ENCODE data around the gene TSPAN18. TPM values are rescaled to one million over a fixed set of nuclear protein-coding genes. Genes with fewer than 3 reads are reported as not detected.

Gene TSPAN18
- total RNA-seq, 1 donor from 2014 or later, result 45.5 TPM

GRCh38 chr11:44825058-44825785 is 98.5 kb downstream of the TSPAN18 start:
- ATAC-seq (no peak), DNase-seq (ENCODE audit: low spot score) (no peak)
- intact Hi-C loops (cut with DNase I), result no loop called here

- intact Hi-C loops (cut with DNase I), result no loop called here
- DNase-seq (ENCODE audit: low spot score) (no peak), ATAC-seq (no peak)
Measured at GRCh38 chr11:44826922-44827643, 100.3 kb downstream of the TSPAN18 start.

- ATAC-seq (no peak), DNase-seq (ENCODE audit: low spot score) (no peak)
- intact Hi-C loops (cut with DNase I), result no loop called here
Measured at GRCh38 chr11:44828296-44828695, 101.5 kb downstream of the TSPAN18 start.

- intact Hi-C loops (cut with DNase I), result no loop called here
- ATAC-seq (no peak), DNase-seq (ENCODE audit: low spot score) (no peak)
Measured at GRCh38 chr11:44829838-44830237, 103.1 kb downstream of the TSPAN18 start.

DNA sequence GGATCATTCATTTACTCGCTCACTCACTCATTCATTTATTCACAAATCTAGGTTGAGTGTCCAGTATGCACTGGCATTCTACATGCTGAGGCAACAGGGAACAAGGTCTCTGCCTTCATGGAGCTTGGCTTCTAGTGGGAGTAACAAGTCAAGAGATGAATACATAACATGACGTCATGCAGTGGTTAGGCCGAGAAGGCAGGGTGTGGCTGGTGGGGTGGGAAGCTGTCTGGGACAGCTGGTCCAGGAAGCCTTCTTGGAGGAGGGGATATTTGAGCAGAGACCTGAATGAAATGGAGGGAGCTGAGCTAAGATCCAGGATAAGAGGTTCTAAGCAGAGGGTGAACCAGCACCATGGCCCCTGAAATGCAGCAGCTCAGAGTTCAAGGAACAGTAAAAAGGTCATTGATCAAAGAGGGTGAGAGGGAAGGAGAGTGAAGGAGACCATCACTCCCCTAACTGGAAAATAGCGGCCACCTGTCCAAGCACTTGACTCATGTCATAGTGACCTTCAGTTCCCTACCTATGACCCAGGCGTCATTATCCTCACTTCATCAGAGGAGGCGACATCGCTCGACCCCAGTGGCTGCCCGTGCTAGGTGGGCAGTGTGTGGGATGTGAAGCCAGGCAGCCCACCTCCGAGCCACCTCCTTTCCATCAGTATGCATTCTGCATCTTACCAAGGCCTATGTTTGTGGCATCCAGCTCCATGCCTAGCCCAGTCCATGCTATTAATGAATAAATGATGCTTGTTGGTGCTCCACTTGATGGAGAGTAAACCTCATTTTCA is 105.0 kb downstream of the TSPAN18 start:
- no peak for DNase-seq (ENCODE audit: low spot score)
- no peak for ATAC-seq
- intact Hi-C loops (cut with DNase I), result no loop called here

DNA sequence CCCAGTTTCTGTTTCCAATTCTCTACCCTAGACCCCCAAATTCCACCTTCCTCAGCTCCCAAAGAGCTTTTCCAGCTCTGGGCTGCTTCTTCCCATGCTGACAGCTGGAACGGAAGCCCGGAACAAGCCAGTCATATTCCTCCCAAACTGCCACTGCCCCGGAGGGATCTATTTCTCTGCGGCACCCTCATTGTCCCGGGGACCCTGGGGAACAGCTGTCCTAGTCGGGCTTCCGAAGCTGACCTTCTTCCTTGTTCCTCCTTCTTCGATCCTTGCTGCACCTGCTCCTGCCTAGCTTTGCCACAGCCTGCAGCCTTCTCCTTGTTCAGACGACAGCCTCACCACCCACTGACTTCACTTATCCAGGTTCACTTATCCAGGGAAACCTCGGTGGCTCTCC is 105.7 kb downstream of the TSPAN18 start:
- ATAC-seq (no peak), DNase-seq (ENCODE audit: low spot score) (no peak)
- intact Hi-C loops (cut with DNase I), result no loop called here

DNA sequence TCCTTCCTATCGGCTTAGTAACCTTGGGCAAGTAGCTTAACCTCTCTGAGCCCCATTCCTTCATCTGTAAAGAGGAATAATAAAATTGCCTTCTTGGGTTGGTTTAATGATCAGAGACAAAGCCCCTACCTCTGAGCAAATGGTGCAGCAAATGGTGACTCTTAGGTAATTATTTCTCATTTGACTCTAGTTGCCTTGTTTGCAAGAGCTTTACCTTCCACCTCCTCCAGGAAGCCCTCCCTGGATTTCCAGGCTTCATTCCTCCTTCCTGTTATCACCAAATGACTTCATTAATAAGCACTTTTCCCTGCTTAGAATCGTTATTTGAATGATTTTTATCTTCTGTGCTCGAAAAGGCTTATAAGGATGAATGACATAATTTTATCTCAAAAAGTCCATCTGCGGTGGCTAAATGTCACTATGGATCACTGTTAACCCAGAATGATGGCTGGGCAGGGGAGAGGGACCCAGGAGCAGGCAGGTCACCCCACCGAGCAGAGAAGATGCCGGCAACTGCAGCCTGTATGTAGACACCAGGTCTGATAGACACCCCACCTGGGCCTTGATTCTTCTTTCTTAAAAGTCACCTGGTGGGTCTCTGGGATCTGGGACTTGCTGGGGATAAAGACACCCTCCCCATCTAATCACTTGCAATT is 106.6 kb downstream of the TSPAN18 start:
- ATAC-seq (no peak), DNase-seq (ENCODE audit: low spot score) (no peak)
- intact Hi-C loops (cut with DNase I), result no loop called here

DNA sequence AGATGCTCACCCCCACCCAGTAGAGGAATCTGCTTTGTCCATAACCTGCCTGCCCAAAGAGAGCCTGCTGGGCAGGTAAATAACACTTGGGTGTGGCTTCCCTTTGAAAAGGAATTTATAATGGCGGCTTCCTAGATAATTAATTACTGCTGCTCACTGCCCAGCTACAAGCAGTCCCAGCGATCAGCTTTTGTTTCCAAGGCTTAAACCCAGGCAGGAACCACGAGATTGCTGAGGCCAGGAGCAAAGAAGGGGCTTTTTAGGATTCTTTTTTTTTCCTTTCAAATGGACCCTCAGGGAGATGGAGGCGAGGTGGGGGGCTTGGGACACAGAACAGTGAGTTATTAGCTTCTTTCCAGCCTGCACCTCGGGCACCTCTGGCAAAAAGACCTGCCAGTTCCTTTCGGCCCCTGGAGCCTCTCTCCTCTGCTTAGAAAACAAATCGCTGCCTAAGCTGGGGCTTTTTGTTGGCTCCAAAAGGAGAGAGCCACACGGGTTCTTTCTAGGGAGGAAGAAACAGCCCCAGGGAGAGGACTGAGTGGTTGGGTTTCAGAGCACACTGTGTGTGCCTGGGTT is 107.2 kb downstream of the TSPAN18 start:
- intact Hi-C loops (cut with DNase I), result no loop called here
- DNase-seq (ENCODE audit: low spot score) (no peak), ATAC-seq (peak; percentile 67)

GRCh38 chr11:44834846-44835245 is 108.1 kb downstream of the TSPAN18 start:
- peak; percentile 10 for ATAC-seq
- DNase-seq (ENCODE audit: low spot score), result no peak
- intact Hi-C loops (cut with DNase I), result no loop called here

DNA sequence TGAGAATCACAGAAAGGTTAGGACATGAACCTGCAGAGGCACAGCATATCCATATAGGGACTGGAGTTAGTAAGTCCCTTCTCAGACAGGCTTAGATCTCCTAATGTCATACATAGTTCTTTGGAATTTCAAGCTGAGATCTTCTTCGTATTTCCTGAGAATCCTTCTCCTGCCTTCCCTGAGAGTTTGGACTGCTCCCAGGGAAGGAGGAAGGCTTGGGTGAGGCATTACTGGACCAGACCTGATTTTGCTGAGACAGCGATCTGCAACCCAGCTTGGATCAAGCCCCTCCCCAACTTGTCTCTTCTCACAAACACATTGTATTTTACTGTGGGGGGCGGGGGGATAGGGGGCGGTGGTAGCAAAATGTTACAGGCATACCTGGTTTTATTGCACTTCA is 108.5 kb downstream of the TSPAN18 start:
- intact Hi-C loops (cut with DNase I), result no loop called here
- DNase-seq (ENCODE audit: low spot score), result no peak
- no peak for ATAC-seq

GRCh38 chr11:44835938-44836337 is 109.2 kb downstream of the TSPAN18 start:
- DNase-seq (ENCODE audit: low spot score) (no peak), ATAC-seq (no peak)
- intact Hi-C loops (cut with DNase I), result no loop called here

DNA sequence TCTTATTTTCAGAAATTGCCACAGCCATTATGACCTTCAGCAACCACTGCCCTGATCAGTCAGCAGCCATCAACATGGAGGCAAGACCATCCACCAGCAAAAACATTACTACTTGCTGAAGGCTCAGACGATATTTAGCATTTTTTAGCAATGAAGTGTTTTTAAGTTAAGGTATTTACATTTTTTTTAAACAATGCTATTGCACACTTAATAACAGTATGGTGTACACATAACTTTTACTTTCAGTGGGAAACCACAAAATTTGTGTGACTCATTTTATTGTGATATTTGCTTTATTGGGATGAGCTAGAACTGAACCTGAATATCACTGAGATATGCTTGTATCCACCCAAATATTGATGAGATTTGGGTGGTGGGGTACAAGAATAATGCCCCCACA is 110.9 kb downstream of the TSPAN18 start:
- intact Hi-C loops (cut with DNase I), result no loop called here
- ATAC-seq, result no peak

GRCh38 chr11:44839458-44840084 is 112.8 kb downstream of the TSPAN18 start:
- no peak for DNase-seq (ENCODE audit: low spot score)

More for the DNA sequence above, 110.9 kb downstream of the TSPAN18 start:
- DNase-seq (ENCODE audit: low spot score), result no peak

GRCh38 chr11:44840085-44840478 is 113.3 kb downstream of the TSPAN18 start:
- DNase-seq (ENCODE audit: low spot score), result no peak
- no peak for ATAC-seq
- intact Hi-C loops (cut with DNase I), result no loop called here

More at GRCh38 chr11:44839458-44840084, 112.8 kb downstream of the TSPAN18 start:
- no peak for ATAC-seq
- intact Hi-C loops (cut with DNase I), result no loop called here

DNA sequence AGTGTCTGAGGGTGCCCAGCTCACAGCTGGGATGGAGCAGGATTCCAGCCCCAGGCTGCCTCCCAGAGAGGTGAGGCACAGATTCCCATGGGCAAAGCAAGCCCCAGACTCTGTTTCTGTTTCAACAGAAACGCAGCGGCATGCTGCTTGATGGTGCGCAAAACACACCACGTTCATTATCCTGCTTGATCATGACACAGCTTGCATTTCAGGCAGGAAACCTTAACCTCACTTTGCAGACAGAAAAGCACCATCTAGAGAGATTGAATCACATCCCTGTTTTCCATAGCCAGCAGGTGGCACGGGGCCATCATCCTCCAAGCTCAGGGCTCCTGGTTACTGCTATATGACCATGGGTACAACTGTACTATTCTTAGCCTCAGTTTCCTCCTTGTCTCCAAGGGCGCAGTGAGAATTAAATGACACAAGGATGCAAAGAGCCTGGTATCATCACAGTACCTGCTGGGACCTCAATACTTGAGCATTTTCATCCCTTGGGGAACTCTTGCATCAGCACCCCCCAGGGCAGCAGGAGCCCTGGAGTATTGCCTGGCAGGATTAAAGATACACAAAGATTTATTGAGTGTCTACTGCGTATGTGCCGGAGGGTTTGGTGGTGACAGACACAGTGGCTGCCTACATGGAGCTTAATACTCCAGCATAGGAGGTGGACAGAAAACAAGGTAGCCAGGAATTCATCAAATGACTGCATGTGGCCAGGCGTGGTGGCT is 113.9 kb downstream of the TSPAN18 start:
- DNase-seq (ENCODE audit: low spot score) (no peak), ATAC-seq (no peak)
- intact Hi-C loops (cut with DNase I), result no loop called here

DNA sequence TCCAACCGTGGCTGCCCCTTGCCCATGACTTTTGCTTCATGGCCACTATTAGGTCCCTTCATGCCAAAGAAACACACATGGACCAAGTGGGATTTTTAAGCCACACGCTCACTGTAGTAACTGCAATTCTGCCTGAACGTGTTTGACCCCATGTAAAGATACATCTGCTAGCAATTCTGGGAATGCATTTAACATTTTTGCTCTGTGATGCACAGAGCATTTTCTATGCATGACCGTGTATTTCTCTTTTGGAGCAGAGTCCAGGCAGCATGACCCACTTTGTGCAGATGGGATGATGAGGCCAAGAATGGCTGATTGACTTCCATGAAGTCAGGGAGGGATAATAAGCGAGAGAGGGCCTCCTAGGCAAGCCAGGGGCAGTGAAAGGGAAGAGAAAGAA is 115.5 kb downstream of the TSPAN18 start:
- intact Hi-C loops (cut with DNase I), result no loop called here
- ATAC-seq (no peak), DNase-seq (ENCODE audit: low spot score) (no peak)

- intact Hi-C loops (cut with DNase I), result no loop called here
- DNase-seq (ENCODE audit: low spot score), result no peak
- no peak for ATAC-seq
Measured at GRCh38 chr11:44846852-44847251, 120.1 kb downstream of the TSPAN18 start.

- intact Hi-C loops (cut with DNase I), result no loop called here
- ATAC-seq (no peak), DNase-seq (ENCODE audit: low spot score) (no peak)
Measured at GRCh38 chr11:44847316-44847715, 120.6 kb downstream of the TSPAN18 start.
